Measurements from ENCODE around the gene MPL. TPM values are rescaled to one million over a fixed set of nuclear protein-coding genes. Genes with fewer than 3 reads are reported as not detected.

Gene MPL
- total RNA-seq, 1 donor, result not detected

- Histone ChIP-seq H3K4me1 (ENCODE audit: insufficient read depth, low read length) (peaks cover 8% of the 10 kb centered on the region), H3K9me3 (ENCODE audit: low read depth, low read length) (no peaks in the 10 kb centered on the region), H4K20me1 (ENCODE audit: insufficient read depth, low read length) (peaks cover 29% of the 10 kb centered on the region), H3K4me3 (ENCODE audit: insufficient read depth, low read length) (no peak overlapping the region), H3K79me2 (ENCODE audit: insufficient read depth, low read length) (peaks cover 25% of the 10 kb centered on the region), H3K27me3 (ENCODE audit: insufficient read depth, low read length) (no peaks in the 10 kb centered on the region), H3K36me3 (ENCODE audit: insufficient read depth, low read length) (peaks cover 75% of the 10 kb centered on the region), H3K27ac (ENCODE audit: low read depth, low read length) (no peak overlapping the region), H3K4me2 (ENCODE audit: insufficient read depth, low read length) (no peak overlapping the region), H2AFZ (ENCODE audit: low read length) (no peak overlapping the region)
- DNase-seq (ENCODE audit: insufficient read length, low spot score, missing footprints), result no peak
- TF ChIP-seq, protein P1, sequence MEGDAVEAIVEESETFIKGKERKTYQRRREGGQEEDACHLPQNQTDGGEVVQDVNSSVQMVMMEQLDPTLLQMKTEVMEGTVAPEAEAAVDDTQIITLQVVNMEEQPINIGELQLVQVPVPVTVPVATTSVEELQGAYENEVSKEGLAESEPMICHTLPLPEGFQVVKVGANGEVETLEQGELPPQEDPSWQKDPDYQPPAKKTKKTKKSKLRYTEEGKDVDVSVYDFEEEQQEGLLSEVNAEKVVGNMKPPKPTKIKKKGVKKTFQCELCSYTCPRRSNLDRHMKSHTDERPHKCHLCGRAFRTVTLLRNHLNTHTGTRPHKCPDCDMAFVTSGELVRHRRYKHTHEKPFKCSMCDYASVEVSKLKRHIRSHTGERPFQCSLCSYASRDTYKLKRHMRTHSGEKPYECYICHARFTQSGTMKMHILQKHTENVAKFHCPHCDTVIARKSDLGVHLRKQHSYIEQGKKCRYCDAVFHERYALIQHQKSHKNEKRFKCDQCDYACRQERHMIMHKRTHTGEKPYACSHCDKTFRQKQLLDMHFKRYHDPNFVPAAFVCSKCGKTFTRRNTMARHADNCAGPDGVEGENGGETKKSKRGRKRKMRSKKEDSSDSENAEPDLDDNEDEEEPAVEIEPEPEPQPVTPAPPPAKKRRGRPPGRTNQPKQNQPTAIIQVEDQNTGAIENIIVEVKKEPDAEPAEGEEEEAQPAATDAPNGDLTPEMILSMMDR (IDR thresholded peaks at IDR 0.05; ENCODE audit: extremely low read depth, low read depth, low read length), result no peak
These were observed 45.8 kb downstream of the MPL start for GRCh38 chr1:43383449-43383848.

GRCh38 chr1:43386676-43387075 lies 49.1 kb downstream of the MPL start:
- peaks cover 61% of the 10 kb centered on the region for H3K36me3 ChIP-seq (ENCODE audit: insufficient read depth, low read length)
- no peak for DNase-seq (ENCODE audit: insufficient read length, low spot score, missing footprints)

DNA sequence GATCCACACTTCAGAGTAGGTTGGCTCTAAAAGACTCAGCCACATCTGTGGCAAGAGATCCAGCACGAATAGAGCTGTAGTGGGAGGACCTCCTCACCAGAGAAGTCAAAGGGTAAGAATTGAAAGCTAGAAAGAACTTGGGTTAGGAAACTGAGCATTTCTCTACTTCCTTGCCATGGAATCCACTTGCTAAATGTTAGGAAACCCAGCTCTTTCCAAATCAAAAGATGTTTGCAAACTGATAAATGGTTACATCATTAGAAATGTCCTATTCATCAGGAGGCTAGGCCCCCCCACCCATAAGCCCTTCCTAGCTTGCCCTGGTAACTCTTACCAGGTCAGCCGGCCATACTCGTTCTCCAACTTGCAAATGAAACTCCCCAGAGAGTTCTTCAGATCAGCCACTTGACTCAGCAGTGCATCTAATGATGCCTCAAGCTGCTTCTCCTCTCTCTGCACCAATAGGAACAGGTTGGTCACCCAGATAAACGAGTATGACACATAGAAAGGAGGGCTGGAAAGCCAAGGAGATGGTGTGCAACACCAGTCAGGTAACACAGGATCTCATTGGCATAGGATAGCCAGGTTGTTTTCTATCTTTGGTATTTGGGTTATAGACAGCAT lies 50.5 kb downstream of the MPL start:
- Histone ChIP-seq H3K4me3 (ENCODE audit: insufficient read depth, low read length) (peak overlapping the region; percentile 95), H3K9me3 (ENCODE audit: low read depth, low read length) (no peaks in the 10 kb centered on the region), H3K27ac (ENCODE audit: low read depth, low read length) (peak overlapping the region; percentile 89), H3K4me1 (ENCODE audit: insufficient read depth, low read length) (peaks cover 21% of the 10 kb centered on the region), H2AFZ (ENCODE audit: low read length) (no peak overlapping the region), H3K4me2 (ENCODE audit: insufficient read depth, low read length) (peak overlapping the region; percentile 97), H3K79me2 (ENCODE audit: insufficient read depth, low read length) (peaks cover 67% of the 10 kb centered on the region), H4K20me1 (ENCODE audit: insufficient read depth, low read length) (peaks cover 35% of the 10 kb centered on the region), H3K36me3 (ENCODE audit: insufficient read depth, low read length) (peaks cover 48% of the 10 kb centered on the region), H3K27me3 (ENCODE audit: insufficient read depth, low read length) (no peaks in the 10 kb centered on the region)
- DNase-seq (ENCODE audit: insufficient read length, low spot score, missing footprints), result peak; percentile 65
- TF ChIP-seq, protein P1 (IDR thresholded peaks at IDR 0.05; ENCODE audit: extremely low read depth, low read depth, low read length), result no peak

More at GRCh38 chr1:43386676-43387075, 49.1 kb downstream of the MPL start:
- Histone ChIP-seq H3K27ac (ENCODE audit: low read depth, low read length) (no peak overlapping the region), H3K79me2 (ENCODE audit: insufficient read depth, low read length) (peaks cover 57% of the 10 kb centered on the region), H3K27me3 (ENCODE audit: insufficient read depth, low read length) (no peaks in the 10 kb centered on the region), H4K20me1 (ENCODE audit: insufficient read depth, low read length) (peaks cover 35% of the 10 kb centered on the region), H3K4me3 (ENCODE audit: insufficient read depth, low read length) (no peak overlapping the region), H3K4me2 (ENCODE audit: insufficient read depth, low read length) (no peak overlapping the region), H3K4me1 (ENCODE audit: insufficient read depth, low read length) (peaks cover 21% of the 10 kb centered on the region), H3K9me3 (ENCODE audit: low read depth, low read length) (no peaks in the 10 kb centered on the region), H2AFZ (ENCODE audit: low read length) (no peak overlapping the region)
- TF ChIP-seq, protein P1 (IDR thresholded peaks at IDR 0.05; ENCODE audit: extremely low read depth, low read depth, low read length), result no peak

GRCh38 chr1:43388613-43389012 lies 51.0 kb downstream of the MPL start:
- TF ChIP-seq, protein P1 (IDR thresholded peaks at IDR 0.05; ENCODE audit: extremely low read depth, low read depth, low read length), result no peak
- Histone ChIP-seq H3K36me3 (ENCODE audit: insufficient read depth, low read length) (peaks cover 43% of the 10 kb centered on the region), H4K20me1 (ENCODE audit: insufficient read depth, low read length) (peaks cover 35% of the 10 kb centered on the region), H3K4me2 (ENCODE audit: insufficient read depth, low read length) (peak overlapping the region; percentile 97), H2AFZ (ENCODE audit: low read length) (no peak overlapping the region), H3K79me2 (ENCODE audit: insufficient read depth, low read length) (peaks cover 72% of the 10 kb centered on the region), H3K27ac (ENCODE audit: low read depth, low read length) (peak overlapping the region; percentile 89), H3K4me3 (ENCODE audit: insufficient read depth, low read length) (peak overlapping the region; percentile 95), H3K9me3 (ENCODE audit: low read depth, low read length) (no peaks in the 10 kb centered on the region), H3K4me1 (ENCODE audit: insufficient read depth, low read length) (peaks cover 21% of the 10 kb centered on the region), H3K27me3 (ENCODE audit: insufficient read depth, low read length) (no peaks in the 10 kb centered on the region)
- DNase-seq (ENCODE audit: insufficient read length, low spot score, missing footprints), result no peak
